NCI-H146 treated with DMSO at 0.1 percent for 48 hours (cell line): Measurements from ENCODE around the gene SNAPC3.

Experiments
- DNase-seq: peaks from one replicate; lab custom pipeline; 2025; ENCODE audit not compliant: unreplicated experiment; lab: John Stamatoyannopoulos, UW

SNAPC3 gene

GRCh38 chr9:15491950-15492349 is 69.3 kb downstream of the SNAPC3 start:
- no peak for DNase-seq

DNA sequence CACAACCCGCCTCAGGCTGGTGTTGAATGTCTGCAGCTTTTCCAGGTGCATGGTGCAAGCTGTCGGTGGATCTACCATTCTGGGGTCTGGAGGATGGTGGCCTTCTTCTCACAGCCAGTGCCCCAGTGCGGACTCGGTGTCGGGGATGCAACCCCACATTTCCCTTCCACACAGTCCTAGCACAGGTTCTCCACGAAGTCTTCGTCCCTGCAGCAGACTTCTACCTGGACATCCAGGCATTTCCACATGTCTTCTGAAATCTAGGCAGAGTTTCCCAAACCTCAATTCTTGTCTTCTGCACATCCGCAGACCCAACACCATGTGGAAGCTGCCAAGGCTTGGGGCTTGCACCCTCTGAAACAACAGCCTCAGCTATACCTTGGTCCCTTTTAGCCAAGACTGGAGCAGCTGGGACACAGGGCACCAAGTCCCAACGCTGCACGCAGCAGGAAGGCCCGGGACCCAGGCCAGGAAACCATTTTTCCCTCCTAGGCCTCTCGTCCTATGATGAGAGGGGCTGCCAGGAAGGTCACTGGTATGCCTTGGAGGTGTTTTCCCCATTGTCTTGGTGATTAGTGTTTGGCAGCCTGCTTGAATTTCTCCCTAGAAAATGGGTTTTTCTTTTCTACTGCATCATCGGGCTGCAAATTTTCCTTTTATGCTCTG is 69.9 kb downstream of the SNAPC3 start:
- no peak for DNase-seq

DNA sequence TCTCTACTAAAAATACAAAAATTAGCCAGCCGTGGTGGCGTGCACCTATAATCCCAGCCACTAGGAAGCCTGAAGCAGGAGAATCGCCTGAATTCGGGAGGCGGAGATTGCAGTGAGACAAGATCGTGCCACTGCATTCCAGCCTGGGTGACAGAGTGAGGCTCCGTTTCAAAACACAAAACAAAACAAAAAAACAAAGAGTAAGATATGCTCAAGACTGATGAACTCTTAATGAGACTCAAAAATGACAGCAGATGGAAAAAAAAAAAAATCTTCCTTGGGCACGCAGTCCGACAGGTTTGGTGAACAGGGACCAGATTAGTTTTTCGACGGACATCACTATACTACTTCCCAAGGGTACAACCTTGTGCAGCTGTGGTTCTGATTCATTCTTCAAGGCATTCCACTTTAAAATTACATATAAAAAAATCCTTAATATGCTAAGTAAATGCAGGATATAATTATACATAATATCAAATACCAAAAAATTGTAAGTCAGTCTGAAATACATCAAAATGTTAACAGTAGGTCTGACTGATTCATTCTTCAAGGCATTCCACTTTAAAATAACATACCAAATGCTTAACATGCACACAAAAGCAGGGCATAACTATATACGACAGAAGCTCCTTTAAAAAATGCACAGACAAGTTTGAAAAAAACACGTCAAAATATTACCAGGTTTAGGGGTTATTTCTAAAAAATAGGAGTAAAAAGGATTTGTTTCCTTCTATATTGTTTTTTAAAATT is 75.7 kb downstream of the SNAPC3 start:
- DNase-seq: no peak

DNA sequence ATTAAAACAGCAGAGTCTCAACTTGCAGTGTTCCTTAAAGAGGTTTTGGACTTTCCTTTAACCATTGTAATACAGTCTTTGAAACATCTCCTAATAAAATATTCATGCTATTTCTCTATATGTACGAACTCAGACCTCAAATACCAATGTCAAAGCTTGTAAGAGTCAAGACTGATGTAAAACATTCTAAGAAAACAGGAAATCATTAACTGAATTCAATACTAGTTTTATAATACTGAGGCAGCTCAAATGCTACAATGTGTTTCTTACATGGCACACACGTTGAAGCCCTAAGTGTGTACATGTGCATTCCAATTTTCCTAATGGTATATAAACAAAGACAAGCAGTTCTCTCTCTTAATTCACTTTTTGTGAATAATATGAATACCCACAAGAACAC is 76.5 kb downstream of the SNAPC3 start:
- no peak for DNase-seq

GRCh38 chr9:15501179-15501578 is 78.5 kb downstream of the SNAPC3 start:
- DNase-seq: peak; percentile 97

GRCh38 chr9:15501803-15502202 is 79.1 kb downstream of the SNAPC3 start:
- no peak for DNase-seq

GRCh38 chr9:15505921-15506320 is 83.2 kb downstream of the SNAPC3 start:
- no peak for DNase-seq

DNA sequence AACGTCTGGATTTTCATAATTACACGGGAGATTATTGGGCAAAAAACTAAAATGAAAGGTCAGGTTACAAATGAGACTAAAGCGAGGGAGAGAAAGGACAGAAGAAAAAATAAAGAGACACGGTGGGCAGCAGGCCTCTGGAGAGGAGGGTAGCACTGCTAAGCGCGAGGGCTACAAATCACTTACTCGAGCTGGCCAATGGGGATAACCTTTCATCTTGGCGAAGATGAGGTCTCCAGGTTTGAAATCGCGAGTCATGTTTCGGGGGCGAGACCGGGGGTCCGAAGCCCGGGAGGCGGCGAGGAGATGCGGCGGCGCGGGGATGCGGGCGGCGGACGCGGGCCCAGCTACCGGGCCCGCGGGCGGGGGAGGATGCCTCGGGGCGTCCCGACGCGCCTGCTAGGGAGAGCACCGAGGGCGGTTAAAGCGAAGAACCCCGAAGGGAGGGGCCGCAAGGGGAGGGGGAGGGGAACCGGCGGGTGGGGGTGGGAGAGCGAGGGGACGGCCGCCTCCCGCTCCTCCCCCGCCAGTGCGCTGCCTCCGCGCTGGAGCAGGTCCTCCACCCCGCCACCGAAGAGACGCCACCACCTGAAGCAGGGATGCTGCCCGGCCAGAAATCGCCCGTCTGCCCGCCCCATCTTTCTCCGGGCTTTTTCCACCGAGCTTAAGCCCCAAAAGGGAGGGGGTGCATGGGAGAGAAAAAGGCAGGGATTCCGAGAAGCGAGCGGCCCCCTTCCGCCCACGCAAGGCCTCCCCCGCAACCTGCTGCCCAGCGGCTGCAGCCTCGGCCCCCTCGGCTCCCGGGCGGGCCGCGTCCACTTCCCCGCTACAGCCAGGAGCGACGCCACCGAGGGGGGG is 87.5 kb downstream of the SNAPC3 start:
- DNase-seq: peak; percentile 43

- peak; percentile 91 for DNase-seq
Measured at GRCh38 chr9:15510789-15511575, 88.3 kb downstream of the SNAPC3 start, which contains the start of gene PSIP1. Gene PSIP1, minus strand, starts transcription at chr9:15510970. Its CDS starts 782 bp downstream, at chr9:15510188.
